Activated CD8-positive, alpha-beta memory T cell treated with anti-CD3 and anti-CD28 coated beads for 1 hour (primary cell): Measurements from ENCODE around the gene CDCA4.
A peak's percentile ranks its signal among the peaks of the same experiment; 100 is the strongest.

Experiments
- DNase-seq, 2 donors: peaks; one replicate each; pipeline ENCODE4 v3.0.0-alpha.2; 2020; ENCODE audit warnings: low read depth in 1 of 2; ENCODE audit errors: extremely low read depth in 1 of 2

The CDCA4 gene

GRCh38 chr14:104992501-104992900 lies 28.4 kb downstream of the CDCA4 start:
- DNase-seq = no peak

DNA sequence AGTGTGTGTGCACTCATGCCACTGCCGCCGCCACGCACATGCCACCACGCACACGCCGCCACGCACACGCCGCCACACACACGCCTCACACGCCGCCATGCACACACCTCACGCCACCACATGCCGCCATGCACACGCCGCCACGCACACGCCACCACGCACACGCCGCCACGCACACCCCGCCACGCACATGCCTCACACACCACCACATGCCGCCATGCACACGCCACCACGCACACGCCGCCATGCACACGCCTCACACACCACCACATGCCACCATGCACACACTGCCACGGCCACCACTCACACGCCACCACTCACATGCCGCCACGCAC lies 29.0 kb downstream of the CDCA4 start:
- DNase-seq = no peak

GRCh38 chr14:104989951-104990303 lies 31.0 kb downstream of the CDCA4 start:
- no peak for DNase-seq

GRCh38 chr14:104989236-104989950 lies 31.5 kb downstream of the CDCA4 start:
- no peak for DNase-seq

GRCh38 chr14:104986487-104987164 lies 34.3 kb downstream of the CDCA4 start:
- DNase-seq = no peak

DNA sequence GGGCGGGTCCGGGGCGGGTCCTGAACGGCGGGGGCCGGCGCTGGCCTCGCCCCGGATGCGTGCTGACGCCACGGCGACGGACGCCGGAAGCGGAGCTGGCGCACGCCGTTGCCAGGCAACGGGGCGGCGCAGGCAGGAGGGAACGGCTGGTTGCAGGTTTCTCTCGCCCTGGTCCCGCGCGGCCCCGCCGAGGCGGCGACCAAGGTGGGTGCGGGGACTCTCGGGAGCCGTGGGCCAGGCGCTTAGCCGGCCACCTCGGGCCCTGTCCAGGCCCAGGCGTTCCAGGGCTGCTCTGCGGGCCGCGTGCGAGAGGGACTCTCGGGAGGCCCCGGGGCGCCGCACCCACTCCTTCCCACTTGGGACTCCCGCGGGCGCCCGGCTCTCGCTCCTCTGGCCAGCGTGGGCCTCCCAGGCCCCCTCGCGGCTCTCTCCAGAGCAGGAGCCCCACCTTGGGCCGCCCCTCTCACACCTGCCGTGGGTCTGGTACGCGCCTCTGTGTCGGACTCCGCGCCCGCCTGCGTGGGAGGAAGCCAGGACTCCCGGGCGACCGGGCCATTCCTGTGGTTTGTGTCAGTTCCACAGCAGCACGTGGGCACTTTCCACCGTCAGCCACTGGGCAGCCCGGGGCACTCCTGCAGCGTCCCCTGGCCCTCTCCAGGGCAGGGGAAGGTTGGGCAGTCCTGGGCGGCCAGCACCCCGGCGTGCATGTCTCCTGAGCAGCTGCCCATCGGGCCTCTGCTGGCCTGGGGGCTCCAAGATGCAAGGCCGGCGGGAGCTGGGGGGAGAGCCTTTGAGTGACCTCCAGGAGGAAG lies 35.0 kb downstream of the CDCA4 start, which contains the start of gene CLBA1:
TSS of gene CLBA1 (plus strand) at position 114 of the 812 bp plus-strand sequence. CDS start at position 758, 644 bp downstream.
- peak; percentile 48 to 85 for DNase-seq

DNA sequence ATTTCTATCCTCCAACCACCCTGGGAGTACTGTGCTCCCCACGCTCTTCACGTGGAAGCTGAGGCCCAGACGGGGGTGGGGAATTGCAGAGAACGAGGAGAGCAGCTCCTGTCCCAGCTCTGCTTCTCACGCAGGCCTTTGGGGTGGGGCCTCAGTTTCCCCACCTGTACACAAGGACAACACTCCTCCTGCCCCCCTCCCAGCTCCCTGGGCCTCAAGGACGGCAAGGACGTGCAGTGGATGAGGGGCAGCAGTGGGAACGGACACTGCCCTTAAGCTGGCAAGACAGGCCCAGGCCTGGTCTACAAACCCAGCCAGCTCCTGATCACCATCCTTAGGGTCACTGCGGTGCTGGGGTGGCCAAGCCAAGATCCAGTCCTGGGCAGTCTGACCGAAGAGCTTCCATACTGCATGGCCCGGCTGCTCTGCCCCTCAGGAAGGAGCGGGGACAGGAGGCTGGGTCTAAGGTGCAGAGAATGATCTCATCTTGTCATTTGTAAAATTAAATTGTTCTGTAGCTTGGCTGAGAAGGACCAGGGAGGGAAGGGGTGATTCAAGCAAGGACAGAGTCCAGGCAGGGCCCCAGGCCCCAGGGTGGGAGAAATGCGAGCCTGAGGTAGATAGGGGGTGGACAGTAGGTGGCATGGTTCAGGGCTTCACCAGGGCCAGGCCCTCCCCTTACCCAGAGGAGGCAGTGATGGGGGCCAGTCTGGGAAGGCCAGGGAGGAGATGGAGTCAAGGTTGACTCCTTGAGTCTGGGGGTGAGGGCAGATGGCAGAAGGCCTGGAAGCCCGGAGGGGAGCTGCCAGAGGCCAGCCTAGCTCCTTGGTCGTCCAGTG lies 36.6 kb downstream of the CDCA4 start:
- no peak for DNase-seq

DNA sequence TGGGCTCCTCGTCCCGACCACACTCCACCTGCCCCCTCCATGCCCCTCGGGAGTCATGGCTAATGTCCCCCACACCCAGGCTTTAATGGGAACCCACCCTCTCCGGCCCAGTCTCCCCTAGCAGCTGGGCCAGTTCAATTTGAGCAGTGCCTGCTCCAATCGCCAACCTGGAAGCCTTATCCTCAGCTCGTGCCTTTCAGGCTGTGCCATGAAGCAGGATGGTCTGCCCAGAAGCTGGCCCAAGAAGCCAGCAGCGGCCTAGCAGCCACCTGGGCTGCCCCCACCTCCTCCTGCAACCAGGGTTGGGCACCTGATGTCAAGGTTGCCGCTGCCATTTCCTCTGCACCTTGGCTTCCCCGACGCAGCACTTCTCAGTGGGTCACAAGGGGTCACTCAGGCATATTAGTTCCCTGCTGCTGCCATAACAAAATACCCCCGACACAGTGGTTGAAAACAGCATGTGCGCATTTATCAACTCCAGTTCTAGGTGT lies 37.6 kb downstream of the CDCA4 start:
- DNase-seq = no peak

GRCh38 chr14:104982548-104983230 lies 38.2 kb downstream of the CDCA4 start:
- no peak for DNase-seq

GRCh38 chr14:104981699-104982541 lies 39.0 kb downstream of the CDCA4 start:
- no peak for DNase-seq

DNA sequence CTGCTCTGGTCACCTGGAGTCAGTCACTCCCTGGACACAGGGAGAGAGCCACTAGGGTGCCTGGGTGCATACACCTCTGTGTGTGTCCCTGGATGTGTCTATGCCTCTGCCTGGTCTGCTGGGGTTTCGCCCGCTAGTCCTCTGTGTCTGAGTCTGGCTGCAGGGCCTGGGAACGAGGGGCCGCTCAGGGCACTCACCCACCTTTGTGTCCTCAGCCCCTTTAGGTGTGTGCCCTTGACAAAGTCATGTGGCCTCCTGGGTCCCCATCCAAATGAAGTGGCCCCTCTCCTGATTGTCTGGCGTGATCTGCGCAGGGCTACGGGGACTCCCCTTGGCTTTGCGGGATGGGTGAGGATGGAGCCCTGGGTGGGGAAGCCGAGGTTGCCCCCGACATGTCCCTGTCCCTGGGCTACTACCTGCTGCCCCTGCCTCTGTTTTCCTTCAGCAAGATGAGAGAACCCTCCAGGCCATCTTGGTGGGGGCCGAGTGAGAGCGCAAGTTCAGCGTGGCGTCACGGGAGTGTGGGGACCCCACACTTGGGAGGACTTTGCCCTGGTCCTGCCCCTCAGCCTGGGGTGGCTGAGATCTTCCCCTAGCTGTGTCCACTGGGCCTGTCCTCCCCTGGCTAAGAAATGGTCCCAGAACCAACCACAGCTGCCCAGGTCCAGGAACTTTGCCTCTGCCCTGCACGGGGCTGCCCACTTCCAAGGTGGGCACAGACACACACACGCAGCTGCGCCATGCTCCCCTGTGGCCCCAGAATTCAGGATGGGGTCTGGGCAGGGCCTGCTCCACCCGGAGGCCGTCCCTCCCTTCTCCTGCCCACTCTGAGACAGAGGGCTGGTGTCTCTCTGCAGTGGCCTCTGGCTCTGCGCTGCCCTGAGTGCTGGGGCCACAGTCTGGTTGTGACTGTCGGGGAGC lies 40.0 kb downstream of the CDCA4 start:
- DNase-seq = no peak

DNA sequence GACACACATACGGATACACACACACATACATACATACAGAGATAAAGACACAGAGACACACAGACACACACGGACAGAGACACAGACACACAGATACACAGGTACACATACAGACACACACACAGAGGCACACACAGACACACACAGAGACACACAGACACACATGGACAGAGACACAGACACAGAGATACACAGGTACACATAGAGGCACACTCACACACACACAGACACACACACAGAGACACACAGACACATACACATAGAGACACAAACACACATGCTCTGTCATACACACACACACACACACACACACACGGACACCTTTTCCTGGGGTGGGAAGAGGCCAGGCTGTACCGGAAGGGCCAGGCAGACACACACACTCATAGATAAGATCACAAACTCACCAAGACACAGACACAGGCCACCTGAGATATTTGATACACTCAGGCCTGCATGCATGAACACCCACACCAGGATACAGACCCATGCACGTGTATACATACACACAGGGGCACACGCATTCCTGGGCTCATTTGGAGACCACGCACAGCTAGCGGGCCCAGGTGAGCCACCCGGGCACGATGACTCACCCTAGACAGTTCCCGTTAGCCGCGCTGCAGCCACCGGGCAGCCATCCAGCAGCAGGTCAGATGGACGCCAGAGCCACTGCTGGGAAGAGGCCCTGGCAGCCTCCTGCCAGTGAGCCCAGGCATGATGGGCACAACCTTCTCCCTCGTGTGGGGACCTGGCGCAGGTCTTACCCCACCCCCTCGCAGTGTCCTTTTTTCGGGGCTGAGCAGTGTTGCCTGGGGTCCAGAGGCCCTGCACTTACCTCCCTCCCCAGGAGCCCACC lies 40.9 kb downstream of the CDCA4 start:
- no peak for DNase-seq

- no peak for DNase-seq
Observed at GRCh38 chr14:104978746-104979691, 41.9 kb downstream of the CDCA4 start.

DNA sequence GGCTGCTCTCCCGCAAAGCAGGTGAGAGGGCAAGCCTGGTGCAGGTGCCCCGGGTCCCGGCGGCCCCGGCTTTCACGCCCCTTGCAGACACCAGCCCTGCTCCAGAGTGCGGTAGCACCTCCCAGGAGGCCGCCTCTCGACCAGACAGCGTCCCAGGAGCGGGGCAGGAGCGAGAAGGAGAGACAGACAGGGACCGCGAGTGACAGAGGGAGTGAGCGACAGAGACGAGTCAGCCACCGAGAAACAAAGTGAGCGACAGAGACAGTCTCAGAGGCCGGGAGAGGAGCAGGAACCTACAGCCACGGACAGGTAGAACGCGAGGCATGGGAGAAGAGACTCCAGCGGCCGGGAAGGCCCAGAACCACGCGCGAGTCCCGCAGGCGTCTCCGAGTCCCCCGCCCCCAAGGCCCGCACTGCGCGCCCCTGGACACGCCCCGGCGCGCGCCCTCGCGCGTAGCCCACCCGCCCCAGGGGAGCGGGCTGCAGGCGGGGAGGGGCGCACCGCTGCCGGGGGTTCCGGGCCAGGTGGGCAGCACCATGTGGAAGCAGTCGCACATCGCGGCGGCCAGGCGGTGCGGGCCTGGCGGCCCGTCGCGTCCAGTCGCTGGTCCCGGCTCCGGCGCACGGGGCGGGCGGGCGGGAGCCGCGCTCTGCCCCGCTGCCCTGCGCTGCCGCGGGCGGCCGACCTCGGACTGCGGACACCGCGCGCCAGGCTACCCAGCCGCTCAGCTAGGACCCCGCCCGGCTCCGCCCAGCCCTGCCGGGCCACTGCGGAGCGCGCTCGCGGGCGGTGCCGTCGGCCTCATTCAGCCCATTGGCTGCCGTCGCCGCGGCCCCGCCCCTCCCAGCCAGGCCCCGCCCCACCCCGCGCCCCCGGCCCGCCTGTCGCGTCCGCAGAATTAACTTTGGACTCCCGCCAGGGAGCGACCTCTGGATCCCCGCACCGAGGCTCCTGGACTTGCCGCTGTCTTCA lies 42.9 kb downstream of the CDCA4 start, which contains the start of gene AHNAK2:
TSS of gene AHNAK2 (minus strand) at position 694 of the 973 bp plus-strand sequence. CDS start at position 557, 137 bp downstream.
- DNase-seq = peak in 1 of 2 donors; percentile 15
